Measurements from ENCODE around the gene COL28A1.

GRCh38 chr7:7557252-7557651 is 21.6 kb upstream of the COL28A1 start:
- TF ChIP-seq CTCF (IDR thresholded peaks at IDR 0.05) (no peak), POLR2A (IDR thresholded peaks at IDR 0.05) (no peak)

All from lower leg skin (tissue), 3 donors.